GM21423 (cell line): ENCODE measurements around the gene ZNF350.
"Not testable (repeated sequence)": the region's sequence is repeated elsewhere in the genome, so short reads cannot be mapped to it uniquely, and the experiment has no call there.

Experiments used
- ATAC-seq: cut with Tn5 transposase; IDR thresholded peaks from one replicate; pipeline ENCODE4 v1.9.1; 2021; ENCODE audit warnings: mild to moderate bottlenecking, moderate library complexity; ENCODE audit not compliant: unreplicated experiment

The ZNF350 gene

DNA sequence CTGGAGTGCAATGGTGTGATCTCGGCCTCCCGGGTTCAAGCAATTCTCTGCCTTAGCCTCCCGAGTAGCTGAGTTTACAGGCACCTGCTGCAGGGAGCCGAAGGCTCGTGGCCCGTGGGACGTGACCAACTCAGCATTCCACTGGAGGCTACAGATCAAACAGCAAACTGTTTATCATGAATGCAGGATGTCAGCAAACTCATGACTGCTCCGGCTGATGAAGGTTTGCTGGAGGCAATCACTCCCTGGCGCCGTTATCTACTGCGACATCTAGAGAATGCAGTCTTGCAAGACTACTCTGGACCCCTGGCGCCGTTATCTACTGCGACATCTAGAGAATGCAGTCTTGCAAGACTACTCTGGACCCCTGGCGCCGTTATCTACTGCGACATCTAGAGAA lies 10.9 kb downstream of the ZNF350 start:
- not testable (repeated sequence) for ATAC-seq

DNA sequence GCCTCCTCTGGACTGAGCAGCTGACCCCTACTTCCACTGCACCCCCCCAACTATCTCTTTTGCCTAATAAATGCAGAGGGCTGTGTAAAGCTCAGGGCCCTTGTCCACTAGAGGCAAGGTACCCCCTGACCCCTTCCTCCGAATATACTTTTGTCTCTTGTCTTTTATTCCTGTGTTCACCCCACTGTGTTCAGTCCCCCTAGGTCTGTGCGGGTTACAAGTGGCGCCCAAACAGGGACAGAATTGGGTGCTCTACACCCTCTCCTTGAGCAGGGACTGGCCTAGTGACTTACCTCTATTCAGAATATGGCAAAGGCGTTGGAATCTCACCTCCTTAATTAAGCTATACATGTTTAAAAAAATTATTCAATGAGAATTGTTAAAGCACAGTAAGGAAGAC lies 15.0 kb downstream of the ZNF350 start:
- no peak for ATAC-seq

DNA sequence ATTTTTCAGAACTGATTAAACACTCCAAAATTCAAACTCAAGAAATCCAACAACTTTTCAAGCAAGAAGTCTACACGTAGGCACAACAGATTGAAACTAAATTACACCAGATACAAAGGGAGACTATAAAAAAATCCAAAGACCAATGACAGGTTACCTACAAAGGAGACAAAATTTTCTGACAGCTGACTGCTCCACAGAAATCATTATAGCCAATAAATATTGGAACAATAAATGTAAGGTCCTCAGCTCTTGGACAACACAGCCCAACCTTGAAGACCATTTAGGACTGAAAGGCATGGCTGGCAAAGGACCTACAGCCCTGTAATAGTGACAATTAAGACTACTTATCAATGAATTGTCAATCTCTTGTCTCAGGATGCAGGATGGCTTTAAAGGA lies 15.9 kb downstream of the ZNF350 start:
- ATAC-seq, result no peak

DNA sequence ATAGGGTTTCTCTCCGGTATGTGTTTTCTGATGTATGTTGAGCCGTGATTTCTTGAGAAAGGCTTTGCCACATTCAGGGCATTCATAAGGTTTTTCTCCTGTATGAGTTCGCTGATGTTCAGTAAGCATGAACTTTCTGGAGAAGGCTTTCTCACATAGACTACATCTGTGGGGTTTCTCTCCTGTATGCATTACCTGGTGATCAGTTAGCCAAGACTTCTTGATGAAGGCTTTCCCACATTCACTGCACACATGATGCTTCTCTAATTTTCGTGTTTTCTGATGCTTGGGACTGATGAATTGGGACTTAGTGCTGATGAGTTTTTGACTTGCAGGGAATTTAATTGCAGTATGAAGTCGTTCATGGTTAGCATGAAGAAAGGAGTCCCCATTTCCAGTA lies 21.1 kb downstream of the ZNF350 start:
- ATAC-seq, result no peak

DNA sequence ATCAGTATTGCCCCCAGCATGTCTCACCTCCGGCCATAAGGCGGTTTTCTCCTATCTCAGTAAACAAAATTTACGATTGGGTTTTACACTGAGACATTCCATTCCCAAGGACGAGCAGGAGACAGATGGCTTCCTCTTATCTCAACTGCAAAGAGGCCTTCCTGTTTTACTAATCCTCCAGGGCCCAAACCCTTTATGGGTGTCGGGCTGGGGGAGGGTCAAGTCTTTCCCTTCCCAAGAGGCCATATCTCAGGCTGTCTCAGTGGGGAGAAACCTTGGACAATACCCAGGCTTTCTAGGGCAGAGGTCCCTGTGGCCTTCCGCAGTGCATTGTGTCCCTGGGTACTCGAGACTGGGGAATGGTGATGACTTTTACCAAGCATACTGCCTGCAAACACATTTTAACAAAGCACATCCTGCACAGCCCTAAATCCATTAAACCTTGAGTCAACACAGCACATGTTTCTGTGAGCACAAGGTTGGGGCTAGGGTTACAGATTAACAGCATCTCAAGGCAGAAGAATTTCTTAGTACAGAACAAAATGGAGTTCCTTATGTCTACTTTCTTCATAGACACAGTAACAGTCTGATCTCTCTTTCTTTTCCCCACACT lies 25.9 kb downstream of the ZNF350 start:
- not testable (repeated sequence) for ATAC-seq

DNA sequence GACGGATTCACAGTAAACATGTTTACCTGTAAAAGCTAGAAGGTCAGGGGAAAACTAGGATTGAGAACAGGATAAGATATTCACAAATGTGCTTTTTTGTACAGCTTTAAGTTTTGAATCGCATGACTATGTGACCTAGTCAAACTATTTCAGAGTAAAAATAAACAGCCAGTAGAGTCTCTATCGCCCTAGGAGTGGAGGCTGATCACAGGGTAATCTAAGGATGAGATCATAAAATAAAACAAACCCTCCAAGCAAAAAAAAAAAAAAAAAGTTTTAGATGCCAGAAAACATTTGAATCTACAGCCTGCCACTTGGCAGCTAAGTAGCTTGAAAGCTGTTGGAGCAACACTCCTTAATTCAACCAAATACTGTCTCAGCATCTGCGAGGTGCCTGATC lies 26.8 kb downstream of the ZNF350 start:
- no peak for ATAC-seq

DNA sequence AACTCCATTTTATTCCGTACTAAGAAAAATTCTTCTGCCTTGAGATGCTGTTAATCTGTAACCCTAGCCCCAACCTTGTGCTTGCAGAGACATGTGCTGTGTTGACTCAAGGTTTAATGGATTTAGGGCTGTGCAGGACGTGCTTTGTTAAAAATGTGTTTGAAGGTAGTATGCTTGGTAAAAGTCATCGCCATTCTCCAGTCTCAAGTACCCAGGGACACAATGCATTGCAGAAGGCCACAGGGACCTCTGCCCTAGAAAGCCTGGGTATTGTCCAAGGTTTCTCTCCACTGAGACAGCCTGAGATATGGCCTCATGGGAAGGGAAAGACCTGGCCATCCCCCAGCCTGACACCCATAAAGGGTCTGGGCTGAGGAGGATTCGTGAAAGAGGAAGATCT lies 28.8 kb downstream of the ZNF350 start:
- ATAC-seq, result not testable (repeated sequence)

DNA sequence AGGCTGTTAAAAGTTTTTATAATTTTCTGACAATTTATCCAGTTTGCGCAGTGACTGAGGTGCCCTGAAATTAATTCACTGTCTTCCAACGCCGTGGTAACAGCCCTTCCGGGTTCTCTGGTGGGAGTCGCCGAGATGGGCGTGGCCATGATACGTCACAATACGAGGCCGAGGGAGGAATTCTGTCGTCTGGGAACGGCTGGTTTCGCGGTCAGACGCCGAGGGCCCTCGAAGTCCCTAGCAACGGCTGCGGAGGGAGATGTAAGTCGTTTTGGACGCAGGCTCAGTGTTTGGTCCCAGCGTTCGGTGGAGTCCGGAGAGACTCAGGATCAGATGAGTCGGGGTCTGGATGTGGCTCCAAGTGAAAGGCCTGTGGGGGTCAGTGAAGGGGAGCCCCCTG lies 37.7 kb downstream of the ZNF350 start:
- no peak for ATAC-seq

DNA sequence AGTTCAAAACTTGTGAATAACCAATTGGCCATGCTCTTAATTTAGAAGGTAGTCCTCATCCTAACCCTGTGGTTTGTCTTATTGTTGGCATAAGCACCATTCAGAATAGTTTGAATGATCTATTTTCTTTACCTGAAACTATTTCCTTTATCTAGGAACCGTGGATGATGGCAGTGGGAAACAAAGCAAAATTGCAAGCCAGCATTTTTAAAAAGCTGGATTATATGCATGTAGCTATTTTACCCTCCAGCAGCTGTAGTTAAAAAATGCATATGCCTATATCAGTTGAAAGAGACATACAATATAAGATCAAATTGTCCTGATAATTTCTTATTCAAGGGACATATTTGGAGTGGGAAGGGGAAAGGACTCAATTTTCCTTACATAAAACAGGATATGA lies 40.0 kb downstream of the ZNF350 start:
- no peak for ATAC-seq

DNA sequence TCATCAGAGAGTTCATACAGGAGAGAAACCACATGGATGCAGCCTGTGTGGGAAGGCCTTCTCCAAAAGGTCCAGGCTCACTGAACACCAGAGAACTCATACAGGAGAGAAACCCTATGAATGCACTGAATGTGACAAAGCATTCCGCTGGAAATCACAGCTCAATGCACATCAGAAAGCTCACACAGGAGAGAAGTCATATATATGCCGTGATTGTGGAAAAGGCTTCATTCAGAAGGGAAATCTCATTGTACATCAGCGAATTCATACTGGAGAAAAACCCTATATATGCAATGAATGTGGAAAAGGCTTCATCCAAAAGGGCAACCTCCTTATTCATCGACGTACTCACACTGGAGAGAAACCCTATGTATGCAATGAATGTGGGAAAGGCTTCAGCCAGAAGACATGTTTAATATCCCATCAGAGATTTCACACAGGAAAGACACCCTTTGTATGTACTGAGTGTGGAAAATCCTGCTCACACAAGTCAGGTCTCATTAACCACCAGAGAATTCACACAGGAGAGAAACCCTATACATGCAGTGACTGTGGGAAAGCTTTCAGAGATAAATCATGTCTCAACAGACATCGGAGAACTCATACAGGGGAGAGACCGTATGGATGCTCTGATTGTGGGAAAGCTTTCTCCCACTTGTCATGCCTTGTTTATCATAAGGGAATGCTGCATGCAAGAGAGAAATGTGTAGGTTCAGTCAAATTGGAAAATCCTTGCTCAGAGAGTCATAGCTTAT lies 41.7 kb downstream of the ZNF350 start:
- ATAC-seq, result no peak

DNA sequence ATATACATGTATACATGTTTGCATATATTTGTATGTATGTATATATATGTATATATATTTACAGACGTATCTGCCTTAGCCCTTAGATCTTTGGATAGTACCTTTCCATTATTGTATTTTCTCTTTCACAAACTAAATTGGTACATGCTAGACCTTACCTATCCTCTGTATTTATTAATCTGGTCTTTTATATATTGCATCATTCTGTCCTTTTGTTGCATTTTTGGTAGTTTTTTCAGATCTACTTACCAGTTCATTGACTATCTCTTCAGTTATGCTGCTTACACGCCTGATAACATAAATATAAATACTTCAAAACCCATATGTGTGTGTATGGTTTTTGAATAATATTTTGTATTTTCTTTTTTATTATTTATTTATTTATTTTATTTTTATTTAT lies 47.7 kb downstream of the ZNF350 start:
- no peak for ATAC-seq

DNA sequence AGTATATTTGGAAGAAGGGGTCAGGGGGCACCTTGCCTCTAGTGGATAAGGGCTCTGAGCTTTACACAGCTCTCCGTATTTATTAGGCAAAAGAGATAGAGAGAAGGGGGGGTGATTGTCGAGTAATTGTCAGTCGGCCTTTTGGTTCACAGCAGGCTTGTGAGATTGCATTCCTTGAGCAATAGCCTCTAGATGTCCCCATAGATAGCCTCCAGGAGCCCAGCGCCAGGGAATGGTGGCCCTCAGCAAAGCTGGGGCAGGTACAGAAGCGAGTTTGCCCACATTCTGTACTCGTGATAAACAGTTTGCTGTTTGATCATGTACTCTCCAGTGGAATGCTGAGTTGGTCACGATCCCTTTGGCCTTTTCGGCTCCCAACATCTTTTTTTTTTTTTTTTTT lies 54.7 kb downstream of the ZNF350 start:
- ATAC-seq, result no peak

DNA sequence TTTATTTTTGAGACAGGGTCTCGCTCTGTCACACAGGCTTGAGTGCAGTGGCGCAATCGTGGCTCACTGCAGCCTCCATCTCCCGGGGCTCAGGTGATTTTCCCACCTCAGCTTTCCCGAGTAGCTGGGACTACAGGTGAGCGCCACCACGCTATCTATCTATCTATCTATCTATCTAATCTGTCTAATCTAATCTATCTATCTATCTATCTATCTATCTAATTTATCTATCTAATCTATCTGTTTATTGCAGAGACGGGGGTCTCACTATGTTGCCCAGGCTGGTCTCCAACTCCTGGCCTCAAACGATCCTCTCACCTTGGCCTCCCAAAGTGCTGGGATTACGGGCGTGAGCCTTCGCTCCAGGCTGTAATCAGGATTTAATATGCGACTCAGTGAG lies 58.8 kb downstream of the ZNF350 start:
- no peak for ATAC-seq

DNA sequence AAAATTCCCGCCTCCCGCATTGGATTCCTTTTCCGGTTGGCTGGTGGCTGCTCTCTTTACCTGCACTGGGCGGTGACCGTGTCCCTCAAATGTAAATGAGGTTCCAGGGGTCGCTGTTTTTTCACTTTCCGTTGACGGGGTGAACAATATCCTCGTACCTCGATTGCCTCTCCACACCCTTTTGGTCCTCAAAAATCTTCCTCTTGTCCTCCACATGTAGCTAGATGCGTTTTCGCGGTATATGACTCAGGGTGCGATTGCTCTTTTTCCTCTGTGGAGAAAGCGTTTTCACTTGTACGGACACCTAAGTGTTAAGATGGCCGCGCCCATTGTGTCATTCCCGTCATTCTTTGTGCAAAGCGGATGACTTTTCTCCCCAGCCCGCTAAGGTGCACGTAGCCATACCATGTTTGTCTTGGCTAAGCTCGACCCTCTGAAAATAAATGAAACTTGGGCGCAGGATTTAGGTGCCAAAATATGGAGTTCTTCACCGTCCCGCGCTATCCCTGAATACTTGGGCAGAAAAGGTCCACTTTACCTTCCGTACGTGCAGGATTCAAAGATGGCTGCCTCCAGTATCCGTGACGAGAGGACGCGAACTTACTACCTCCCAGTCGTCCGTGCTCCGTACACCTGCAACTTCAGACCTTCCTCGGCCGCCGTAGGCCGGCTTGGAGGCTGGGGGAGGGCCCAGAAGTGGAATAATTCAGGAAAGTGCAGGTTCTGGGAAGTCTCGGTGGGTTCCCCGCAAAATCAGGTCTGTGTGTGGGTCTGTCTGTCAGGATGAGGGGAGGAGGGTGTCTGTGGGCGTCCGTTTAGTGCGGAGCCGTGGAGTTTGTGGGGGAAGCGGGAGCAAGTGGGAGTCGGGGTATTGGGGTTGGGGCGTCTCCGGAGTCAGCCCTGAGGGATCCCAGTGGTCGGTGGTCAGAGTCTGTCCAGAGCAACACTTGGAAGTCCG lies 59.6 kb downstream of the ZNF350 start, which contains the start of gene ZNF613:
TSS of gene ZNF613 (plus strand) at position 689 of the 958 bp plus-strand sequence. CDS start 8,749 bp downstream, outside the sequence.
- ATAC-seq, result peak; percentile 82

DNA sequence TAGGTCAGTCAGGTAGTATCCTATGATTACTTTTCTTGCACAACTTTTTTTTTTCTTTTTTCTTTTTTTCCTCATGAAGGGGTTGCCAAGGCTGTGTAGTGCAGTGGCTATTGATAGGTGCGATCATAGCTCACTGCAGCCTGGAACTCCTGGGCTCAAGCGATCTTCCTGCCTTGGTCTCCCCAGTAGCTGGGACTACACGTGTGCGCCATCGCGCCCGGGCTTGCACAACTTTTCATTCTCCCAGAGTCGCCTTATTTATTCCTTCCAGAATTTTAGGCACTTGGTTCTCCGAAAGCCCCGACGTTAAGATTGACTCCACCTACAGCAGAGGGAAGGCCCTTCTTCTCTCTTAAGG lies 60.2 kb downstream of the ZNF350 start:
- no peak for ATAC-seq

DNA sequence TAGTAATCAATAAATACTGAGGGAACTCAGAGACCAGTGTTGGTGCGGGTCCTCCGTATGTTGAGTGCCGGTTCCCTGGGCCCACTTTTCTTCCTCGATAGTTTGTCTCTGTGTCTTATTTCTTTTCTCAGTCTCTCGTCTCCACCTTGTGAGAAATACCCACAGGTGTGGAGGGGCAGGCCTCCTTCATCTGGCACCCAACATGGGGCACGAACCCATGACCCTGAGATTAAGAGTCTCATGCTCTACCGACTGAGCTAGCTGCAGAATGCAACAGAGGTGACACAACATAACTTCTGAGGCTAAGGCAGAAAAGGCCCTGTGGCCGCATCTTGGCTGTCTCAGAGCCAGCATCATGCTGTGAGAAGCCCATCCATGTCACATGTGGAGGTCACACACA lies 64.7 kb downstream of the ZNF350 start:
- ATAC-seq, result no peak

DNA sequence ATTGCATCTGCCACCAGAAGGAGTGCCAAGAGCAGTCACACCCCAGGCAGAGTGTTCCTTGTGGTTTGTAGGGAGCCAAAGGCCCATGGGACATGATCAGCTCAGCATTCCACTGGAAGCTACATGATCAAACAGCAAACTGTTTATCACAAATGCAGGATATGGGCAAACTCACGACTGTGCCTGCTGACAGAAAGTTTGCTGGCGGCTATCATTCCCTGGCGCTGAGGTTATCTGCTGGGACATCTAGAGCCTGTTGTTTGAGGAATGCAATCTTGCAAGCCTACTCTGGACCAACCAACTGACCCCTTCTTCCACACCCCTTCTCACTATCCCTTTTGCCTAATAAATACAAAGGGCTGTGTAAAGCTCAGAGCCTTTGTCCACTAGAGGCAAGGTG lies 67.0 kb downstream of the ZNF350 start:
- ATAC-seq, result no peak

DNA sequence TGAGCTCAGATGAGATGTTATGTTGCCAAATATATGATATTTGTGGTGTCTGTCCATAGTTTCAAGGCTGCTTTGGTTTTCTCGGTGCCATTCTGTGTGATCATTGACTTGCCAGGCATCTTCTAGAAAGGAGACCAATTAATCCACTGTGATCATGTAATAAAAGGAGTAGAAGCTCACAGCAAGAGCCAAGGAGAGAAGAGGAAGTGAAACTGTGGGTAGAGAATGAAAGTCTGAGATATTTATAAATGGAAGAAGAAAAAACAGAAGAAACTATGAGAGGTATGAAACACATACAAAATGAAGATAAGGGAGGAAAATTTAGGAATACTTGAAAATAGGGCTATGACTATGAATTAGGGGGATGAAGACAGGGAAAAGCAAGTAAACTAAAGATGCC lies 70.5 kb downstream of the ZNF350 start:
- ATAC-seq, result no peak

DNA sequence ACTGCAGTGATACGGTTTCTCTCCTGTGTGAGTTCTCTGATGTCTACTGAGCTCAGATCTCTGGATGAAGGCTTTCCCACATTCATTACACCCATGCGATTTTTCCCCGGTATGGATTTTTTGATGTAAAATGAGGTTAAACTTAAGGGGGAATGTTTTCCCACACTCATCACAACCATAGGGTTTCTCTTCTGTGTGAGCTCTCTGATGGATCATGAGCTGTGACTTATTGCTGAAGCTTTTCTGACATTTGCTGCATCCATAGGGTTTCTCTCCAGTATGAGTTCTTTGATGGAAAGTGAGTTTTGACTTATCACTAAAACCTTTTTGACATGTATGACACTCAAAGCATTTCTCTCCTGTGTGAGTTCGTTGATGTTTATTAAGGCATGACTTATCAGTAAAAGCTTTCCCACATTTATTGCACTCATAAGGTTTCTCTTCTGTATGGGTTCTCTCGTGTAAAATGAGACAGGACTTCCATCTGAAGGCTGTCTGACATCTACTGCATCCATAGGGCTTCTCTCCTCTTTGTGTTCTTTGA lies 71.2 kb downstream of the ZNF350 start:
- no peak for ATAC-seq
